Endodermal cell (in vitro differentiated cells): ENCODE data around the gene ATOX1. TPM values are rescaled to one million over a fixed set of nuclear protein-coding genes. Genes with fewer than 3 reads are reported as not detected.

Experiments
- DNase-seq: peaks from one replicate; pipeline ENCODE4 v3.0.0-alpha.2; 2017
- H3K27ac ChIP-seq: 2 replicates; pipeline ENCODE4 v1.5.1; 2013; ENCODE audit warnings: mild to moderate bottlenecking, low read depth, low read length, moderate library complexity
- H3K27me3 ChIP-seq: 2 replicates; pipeline ENCODE4 v1.6.1; 2013; ENCODE audit warnings: mild to moderate bottlenecking, low read length, moderate library complexity; ENCODE audit not compliant: insufficient read depth, control insufficient read depth, poor library complexity, severe bottlenecking
- H3K36me3 ChIP-seq: 2 replicates; pipeline ENCODE4 v1.7.0; 2013; ENCODE audit warnings: mild to moderate bottlenecking, low read length, moderate library complexity; ENCODE audit not compliant: control insufficient read depth, insufficient read depth
- H3K4me1 ChIP-seq: one replicate; pipeline ENCODE4 v1.7.0; 2013; ENCODE audit warnings: low read length; ENCODE audit not compliant: control insufficient read depth, insufficient read depth
- H3K4me3 ChIP-seq: 2 replicates; pipeline ENCODE4 v1.5.1; 2013; ENCODE audit warnings: mild to moderate bottlenecking, low read length, moderate library complexity
- H3K9ac ChIP-seq: 2 replicates; pipeline ENCODE4 v1.6.1; 2013; ENCODE audit warnings: mild to moderate bottlenecking, low read length, moderate library complexity; ENCODE audit not compliant: poor library complexity, severe bottlenecking; ENCODE audit errors: extremely low read depth
- H3K9me3 ChIP-seq: 2 replicates; pipeline ENCODE4 v1.6.1; 2013; ENCODE audit warnings: mild to moderate bottlenecking, low read length, moderate library complexity; ENCODE audit not compliant: control insufficient read depth
- H3K27ac Mint-ChIP-seq: 2 replicates; pipeline ENCODE4 v1.8.0; 2020; ENCODE audit warnings: mixed read lengths
- H3K27me3 Mint-ChIP-seq: 2 replicates; pipeline ENCODE4 v1.8.0; 2021; ENCODE audit warnings: mild to moderate bottlenecking, mixed read lengths; ENCODE audit not compliant: insufficient read depth
- H3K36me3 Mint-ChIP-seq: 2 replicates; pipeline ENCODE4 v1.8.0; 2020; ENCODE audit warnings: low read depth, mixed read lengths
- H3K4me1 Mint-ChIP-seq: 2 replicates; pipeline ENCODE4 v1.8.0; 2020; ENCODE audit warnings: mixed read lengths
- H3K4me3 Mint-ChIP-seq: 2 replicates; pipeline ENCODE4 v1.8.0; 2020; ENCODE audit warnings: mild to moderate bottlenecking, moderate library complexity, mixed read lengths
- H3K9me3 Mint-ChIP-seq: 2 replicates; pipeline ENCODE4 v1.8.0; 2020; ENCODE audit warnings: mild to moderate bottlenecking, mixed read lengths
- CTCF ChIP-seq: fragments of 200-600 bp; sonication (generic); conservative IDR thresholded peaks from 2 replicates; pipeline ENCODE4 v1.5.0; 2021; ENCODE audit warnings: antibody characterized with exemption, mild to moderate bottlenecking
- WGBS, 2 experiments: methylation state at CpG; one replicate each; pipeline versions ENCODE4 v1.1.5 to v1.1.7; 2013; ENCODE audit warnings: missing lambda C conversion rate in 2 of 2, mixed read lengths in 1 of 2; ENCODE audit not compliant: insufficient coverage in 1 of 2, insufficient read length in 1 of 2; 5-methylcytosine and 5-hydroxymethylcytosine counted together
- total RNA-seq, 2 donors: library from RNA; stranded (reverse); fragmentation: NEBNext Ultra II Directional in 1 of 2; extraction: Animal tissue kit (Norgen Biotek cat#: 25700) in 1 of 2; gene quantifications; 2 replicates in 1 of 2; 3 replicates in 1 of 2; pipeline ENCODE4 v1.2.1, GENCODE V29; 2021

The ATOX1 gene
- total RNA-seq, 2 donors from 2014 or later, result 105 to 129 TPM

- H3K27ac ChIP-seq, result peak overlapping the region; percentile 57
- no peak for DNase-seq
- peaks cover 14% of the 10 kb centered on the region for H3K36me3 ChIP-seq
- no peaks in the 10 kb centered on the region for H3K27me3 ChIP-seq
- H3K27me3 Mint-ChIP-seq, result no peaks in the 10 kb centered on the region
- no peak overlapping the region for H3K4me3 Mint-ChIP-seq
- H3K4me1 ChIP-seq, result peaks cover 15% of the 10 kb centered on the region
- H3K4me3 ChIP-seq, result no peak overlapping the region
- TF ChIP-seq CTCF, result no peak
- no peaks in the 10 kb centered on the region for H3K9me3 Mint-ChIP-seq
- H3K4me1 Mint-ChIP-seq, result peaks cover 22% of the 10 kb centered on the region
- H3K9me3 ChIP-seq, result no peaks in the 10 kb centered on the region
- WGBS, 2 experiments, result 45 to 46% methylated on average over 3 to 4 of the region's 4 CpGs
- peak overlapping the region; percentile 89 for H3K27ac Mint-ChIP-seq
- H3K36me3 Mint-ChIP-seq, result peaks cover 7% of the 10 kb centered on the region
- peak overlapping the region; percentile 12 for H3K9ac ChIP-seq
These were observed 18.5 kb downstream of the ATOX1 start for GRCh38 chr5:151739939-151740335.

GRCh38 chr5:151739395-151739794 is 19.0 kb downstream of the ATOX1 start:
- peaks cover 22% of the 10 kb centered on the region for H3K4me1 Mint-ChIP-seq
- no peaks in the 10 kb centered on the region for H3K27me3 Mint-ChIP-seq
- no peak overlapping the region for H3K27ac ChIP-seq
- H3K9me3 Mint-ChIP-seq, result no peaks in the 10 kb centered on the region
- H3K27me3 ChIP-seq, result no peaks in the 10 kb centered on the region
- H3K27ac Mint-ChIP-seq, result no peak overlapping the region
- peaks cover 7% of the 10 kb centered on the region for H3K36me3 Mint-ChIP-seq
- H3K4me3 Mint-ChIP-seq, result no peak overlapping the region
- peak; percentile 58 for DNase-seq
- no peak overlapping the region for H3K4me3 ChIP-seq
- no peaks in the 10 kb centered on the region for H3K9me3 ChIP-seq
- TF ChIP-seq CTCF, result no peak
- WGBS, 2 experiments, result 98% methylated on average over 2 of the region's 2 CpGs; no CpG with 5 or more reads in 1 of the 2 experiments
- H3K36me3 ChIP-seq, result peaks cover 11% of the 10 kb centered on the region
- no peak overlapping the region for H3K9ac ChIP-seq
- peaks cover 15% of the 10 kb centered on the region for H3K4me1 ChIP-seq

GRCh38 chr5:151738125-151738848 is 20.1 kb downstream of the ATOX1 start:
- DNase-seq, result no peak
- Histone ChIP-seq H3K27me3 (no peaks in the 10 kb centered on the region), H3K4me1 (peaks cover 15% of the 10 kb centered on the region), H3K9me3 (no peaks in the 10 kb centered on the region), H3K4me3 (no peak overlapping the region), H3K9ac (no peak overlapping the region), H3K36me3 (peaks cover 8% of the 10 kb centered on the region), H3K27ac (no peak overlapping the region)
- Mint-ChIP-seq H3K27me3 (no peaks in the 10 kb centered on the region), H3K4me1 (peaks cover 22% of the 10 kb centered on the region), H3K27ac (no peak overlapping the region), H3K9me3 (no peaks in the 10 kb centered on the region), H3K4me3 (no peak overlapping the region), H3K36me3 (peaks cover 3% of the 10 kb centered on the region)
- 86 to 100% methylated on average over 1 to 9 of the region's 9 CpGs for WGBS, 2 experiments
- no peak for TF ChIP-seq CTCF
